Stimulated activated CD4-positive, alpha-beta T cell treated with anti-CD3 and anti-CD28 coated beads, Interleukin-2, amount 100 ng/mL, for 4 hours (primary cell): Measurements from ENCODE around the gene SERTAD1.

Experiments
- DNase-seq: peaks from one replicate; pipeline ENCODE4 v3.0.0-alpha.2; 2020; ENCODE audit warnings: low read depth

The SERTAD1 gene

GRCh38 chr19:40376286-40376862 lies 49.4 kb downstream of the SERTAD1 start:
- no peak for DNase-seq

GRCh38 chr19:40374084-40374483 lies 51.7 kb downstream of the SERTAD1 start:
- DNase-seq: no peak

GRCh38 chr19:40371802-40372122 lies 54.0 kb downstream of the SERTAD1 start:
- no peak for DNase-seq
